Mesothelial cell of epicardium (in vitro differentiated cells): ENCODE measurements around the gene GALNS. TPM values are rescaled to one million over a fixed set of nuclear protein-coding genes. Genes with fewer than 3 reads are reported as not detected.

Experiments
- DNase-seq, 2 experiments: peaks; one replicate each; pipeline ENCODE4 v3.0.0; 2021; ENCODE audit warnings: low spot score in 2 of 2; ENCODE audit not compliant: unreplicated experiment in 2 of 2
- H3K27ac Mint-ChIP-seq: 2 replicates; pipeline ENCODE4 v1.8.0; 2021; ENCODE audit warnings: mixed read lengths
- H3K27me3 Mint-ChIP-seq: 2 replicates; pipeline ENCODE4 v1.8.0; 2021; ENCODE audit warnings: low read depth, mixed read lengths
- H3K36me3 Mint-ChIP-seq: 2 replicates; pipeline ENCODE4 v1.8.0; 2021; ENCODE audit warnings: mixed read lengths
- H3K4me1 Mint-ChIP-seq: 2 replicates; pipeline ENCODE4 v1.8.0; 2021; ENCODE audit warnings: mixed read lengths
- H3K4me3 Mint-ChIP-seq: 2 replicates; pipeline ENCODE4 v1.8.0; 2021; ENCODE audit warnings: mild to moderate bottlenecking, moderate library complexity, mixed read lengths
- H3K9me3 Mint-ChIP-seq: 2 replicates; pipeline ENCODE4 v1.8.0; 2021; ENCODE audit warnings: mixed read lengths
- CTCF ChIP-seq: fragments of 200-600 bp; sonication (generic); IDR thresholded peaks from one replicate; pipeline ENCODE4 v1.5.0; 2021; ENCODE audit warnings: antibody characterized with exemption; ENCODE audit not compliant: unreplicated experiment
- total RNA-seq: library from RNA; stranded (reverse); gene quantifications from 3 replicates; pipeline ENCODE4 v1.2.1, GENCODE V29; 2021

Gene GALNS
- total RNA-seq, 1 donor from 2014 or later, result 42.4 TPM

GRCh38 chr16:88782454-88783390 lies 74.0 kb downstream of the GALNS start:
- Mint-ChIP-seq H3K27ac (peak overlapping the region; percentile 89), H3K36me3 (no peaks in the 10 kb centered on the region), H3K9me3 (no peaks in the 10 kb centered on the region), H3K4me3 (peak overlapping the region; percentile 47), H3K4me1 (peaks cover 39% of the 10 kb centered on the region), H3K27me3 (no peaks in the 10 kb centered on the region)
- TF ChIP-seq CTCF, result no peak
- DNase-seq, result no peak

DNA sequence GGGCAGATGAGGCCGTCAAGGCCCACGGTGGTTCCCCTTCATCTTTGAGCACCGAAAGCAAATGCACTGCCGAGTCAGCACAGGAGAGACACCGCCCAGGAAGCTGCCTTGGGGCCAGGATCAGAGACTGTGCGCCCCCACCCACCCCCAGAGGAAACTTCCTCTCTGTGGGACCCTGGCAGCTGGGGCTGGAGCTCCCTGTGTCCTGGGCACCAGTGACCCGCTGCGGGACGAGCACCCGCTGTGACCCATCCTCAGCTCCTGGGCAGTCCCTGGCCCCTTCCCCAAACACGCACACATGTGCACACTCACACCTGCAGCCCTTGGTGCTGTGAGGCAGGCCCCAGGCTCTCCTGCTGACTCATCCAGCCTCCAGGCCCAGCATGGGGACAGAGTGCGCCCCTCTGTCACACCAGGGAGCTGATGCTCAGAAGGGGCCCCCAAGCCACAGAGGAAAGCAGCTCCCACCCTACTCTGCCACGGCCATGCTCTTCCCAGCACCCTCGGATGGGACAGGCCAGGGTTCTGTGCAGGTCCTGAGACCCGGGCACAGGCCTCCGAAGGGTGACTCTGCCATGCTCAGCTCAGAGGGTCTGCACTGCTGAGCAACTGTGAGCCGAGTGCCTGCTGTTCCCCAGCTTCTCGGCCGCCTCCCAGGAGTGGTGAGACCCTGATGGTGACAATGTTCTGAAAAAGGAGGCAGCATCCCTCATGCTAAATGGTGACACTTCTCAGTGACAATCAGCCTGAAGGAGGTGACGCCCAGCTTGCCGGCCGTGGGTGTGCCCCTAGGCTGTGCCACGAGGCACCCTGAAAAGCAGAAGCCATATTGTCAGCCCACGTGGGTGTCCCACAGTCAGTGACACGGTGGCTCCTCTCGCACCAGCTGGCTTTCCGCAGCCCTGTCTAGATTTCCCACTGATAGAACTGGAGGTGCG lies 75.3 kb downstream of the GALNS start:
- DNase-seq, result no peak
- no peak for TF ChIP-seq CTCF
- H3K27me3 Mint-ChIP-seq, result no peaks in the 10 kb centered on the region
- H3K27ac Mint-ChIP-seq, result no peak overlapping the region
- peaks cover 39% of the 10 kb centered on the region for H3K4me1 Mint-ChIP-seq
- H3K9me3 Mint-ChIP-seq, result no peaks in the 10 kb centered on the region
- H3K36me3 Mint-ChIP-seq, result no peaks in the 10 kb centered on the region
- H3K4me3 Mint-ChIP-seq, result no peak overlapping the region

- DNase-seq, result no peak
- Mint-ChIP-seq H3K27me3 (no peaks in the 10 kb centered on the region), H3K4me1 (peaks cover 39% of the 10 kb centered on the region), H3K27ac (peak overlapping the region; percentile 25), H3K9me3 (no peaks in the 10 kb centered on the region), H3K36me3 (no peaks in the 10 kb centered on the region), H3K4me3 (no peak overlapping the region)
- no peak for TF ChIP-seq CTCF
Observed at GRCh38 chr16:88780142-88781062, 76.3 kb downstream of the GALNS start.

GRCh38 chr16:88779406-88780141 lies 77.2 kb downstream of the GALNS start:
- no peak for TF ChIP-seq CTCF
- no peaks in the 10 kb centered on the region for H3K36me3 Mint-ChIP-seq
- no peaks in the 10 kb centered on the region for H3K27me3 Mint-ChIP-seq
- H3K27ac Mint-ChIP-seq, result peak overlapping the region; percentile 21
- H3K4me1 Mint-ChIP-seq, result peaks cover 39% of the 10 kb centered on the region
- no peak for DNase-seq
- H3K4me3 Mint-ChIP-seq, result no peak overlapping the region
- H3K9me3 Mint-ChIP-seq, result no peaks in the 10 kb centered on the region
